GM18870 (cell line): ENCODE data around the gene HLA-DMA.

Source experiments
- ATAC-seq: cut with Tn5 transposase; IDR thresholded peaks from one replicate; pipeline ENCODE4 v1.9.1; 2021; ENCODE audit warnings: moderate library complexity; ENCODE audit not compliant: unreplicated experiment

The HLA-DMA gene

DNA sequence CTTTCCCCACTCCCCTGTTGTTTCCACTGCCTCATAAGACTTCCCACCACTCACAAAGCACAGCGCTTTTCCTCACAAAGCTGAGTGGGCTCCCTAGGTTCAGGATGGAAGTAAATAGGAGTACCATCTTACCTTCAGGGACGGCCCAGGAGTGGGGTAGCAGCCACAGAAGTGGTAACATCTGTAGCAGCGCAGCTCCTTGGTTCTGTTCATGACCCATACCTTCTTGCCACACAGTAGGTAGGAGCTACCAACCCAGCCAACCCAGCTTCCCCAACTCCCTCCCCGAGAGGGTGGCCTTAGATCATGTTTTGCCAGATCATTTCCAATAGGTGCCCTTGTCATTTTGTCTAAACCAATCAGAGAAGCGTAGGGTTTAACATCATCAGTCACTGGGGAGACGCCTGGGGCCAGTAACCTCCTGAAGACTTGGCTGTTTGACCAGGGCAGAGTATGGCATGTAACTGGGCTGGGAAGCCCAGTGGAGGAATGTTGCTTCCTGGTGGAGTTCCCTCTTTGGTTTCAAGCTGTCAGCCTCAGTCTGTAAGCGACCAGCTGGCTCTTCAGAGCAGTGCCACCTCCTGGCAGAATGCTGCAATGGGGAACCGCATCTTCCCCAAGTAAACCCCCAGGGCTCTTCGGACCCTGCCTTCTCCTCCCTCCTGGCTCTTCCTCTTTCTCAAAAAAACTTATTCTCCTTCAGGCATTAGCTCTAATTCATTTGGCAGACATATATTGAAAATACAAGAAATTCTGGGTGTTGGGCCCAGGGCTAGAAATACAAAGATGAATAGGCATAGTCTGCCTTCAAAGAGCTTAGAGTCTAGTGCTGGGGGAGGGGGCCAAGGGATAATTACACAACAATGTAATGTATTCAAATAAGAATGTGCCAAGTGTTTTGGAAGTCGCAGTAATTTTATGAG lies at the start of gene HLA-DMA:
HLA-DMA (minus strand) TSS at position 281 of the 923 bp plus-strand sequence; CDS start at position 220, 61 bp downstream.
- ATAC-seq: peak; percentile 86

DNA sequence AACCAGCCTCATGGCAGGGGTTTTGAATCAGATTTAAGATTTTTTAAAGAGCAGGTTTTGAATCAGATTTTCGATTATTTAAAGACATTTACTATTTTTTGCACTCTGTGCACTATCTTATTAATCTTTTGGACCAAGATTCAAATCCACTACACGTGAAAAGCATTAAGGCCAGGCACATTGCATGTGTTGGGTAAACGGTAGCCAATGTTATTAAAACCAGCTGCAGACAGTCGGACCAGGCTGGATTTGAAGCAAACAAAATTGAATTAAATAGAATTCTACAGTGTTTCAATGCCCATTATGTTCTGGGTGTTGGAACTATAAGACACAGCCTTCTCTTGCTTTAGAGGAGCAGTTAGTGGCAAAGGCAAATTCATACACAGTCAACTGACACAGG lies 48.8 kb upstream of the HLA-DMA start:
- no peak for ATAC-seq

DNA sequence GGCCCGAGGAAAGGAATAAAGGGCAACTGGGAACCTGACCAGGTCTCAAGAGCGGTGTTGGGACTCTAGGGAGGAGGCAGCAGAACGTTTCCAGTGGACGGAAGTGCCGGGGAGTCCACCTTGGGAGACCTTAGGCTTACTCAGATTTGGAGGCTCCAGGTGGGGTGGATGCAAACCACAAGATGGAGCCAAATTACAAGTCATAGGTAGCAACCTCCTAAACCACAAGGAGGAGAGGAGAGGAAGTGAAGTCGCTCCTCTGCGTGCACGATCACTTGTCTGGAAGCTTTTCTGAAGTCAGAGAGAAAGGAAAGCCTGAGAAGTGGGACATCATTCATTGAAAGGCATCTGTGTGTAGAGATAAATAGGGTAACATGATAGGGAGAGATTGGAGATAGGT lies 47.2 kb upstream of the HLA-DMA start:
- ATAC-seq: no peak

DNA sequence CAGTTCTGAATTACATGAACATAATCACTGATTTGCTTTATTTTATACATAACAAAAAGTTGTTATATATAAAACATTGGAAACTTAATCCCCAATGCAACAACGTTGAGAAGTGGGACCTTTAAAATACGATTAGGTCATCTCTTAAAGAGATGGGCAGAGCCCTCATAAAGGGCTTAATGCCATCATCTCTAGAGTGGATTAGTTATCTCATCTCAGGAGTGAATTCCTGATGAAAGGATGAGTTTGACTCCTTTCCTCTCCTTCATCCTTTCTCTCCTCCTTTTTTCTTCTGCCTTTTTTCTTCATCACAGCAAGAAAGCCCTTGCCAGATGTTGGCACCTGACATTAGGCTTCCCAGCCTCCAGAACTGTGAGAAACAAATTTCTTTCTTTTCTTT lies 42.6 kb upstream of the HLA-DMA start:
- ATAC-seq: no peak

DNA sequence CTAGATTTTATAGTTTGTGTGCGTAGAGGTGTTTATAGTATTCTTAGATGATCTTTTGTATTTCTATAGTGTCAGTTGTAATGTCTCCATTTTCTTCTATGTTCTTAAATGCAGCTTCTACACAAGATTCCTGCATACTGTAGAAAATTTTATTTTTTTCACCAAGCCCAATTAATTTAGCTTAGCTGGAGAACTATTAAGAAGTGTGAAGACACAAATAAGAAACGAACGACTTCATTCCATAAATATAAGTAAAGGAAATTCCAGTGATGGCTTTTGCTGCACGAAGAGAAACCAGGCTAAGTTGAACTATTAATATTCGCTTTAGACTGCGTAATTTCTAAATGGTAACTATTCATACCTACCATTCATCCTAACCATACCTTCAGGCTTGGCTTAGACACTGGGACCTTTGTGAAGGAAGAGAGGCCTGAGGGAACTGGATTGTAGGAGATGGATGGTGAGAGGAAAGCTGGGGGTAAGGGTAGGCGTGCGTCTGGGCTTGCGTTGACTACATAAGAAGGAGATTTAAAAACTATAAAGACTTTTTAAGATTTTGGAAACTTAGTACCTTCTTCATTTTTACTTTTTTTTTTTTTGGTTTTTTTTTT lies 40.6 kb upstream of the HLA-DMA start:
- ATAC-seq: no peak

DNA sequence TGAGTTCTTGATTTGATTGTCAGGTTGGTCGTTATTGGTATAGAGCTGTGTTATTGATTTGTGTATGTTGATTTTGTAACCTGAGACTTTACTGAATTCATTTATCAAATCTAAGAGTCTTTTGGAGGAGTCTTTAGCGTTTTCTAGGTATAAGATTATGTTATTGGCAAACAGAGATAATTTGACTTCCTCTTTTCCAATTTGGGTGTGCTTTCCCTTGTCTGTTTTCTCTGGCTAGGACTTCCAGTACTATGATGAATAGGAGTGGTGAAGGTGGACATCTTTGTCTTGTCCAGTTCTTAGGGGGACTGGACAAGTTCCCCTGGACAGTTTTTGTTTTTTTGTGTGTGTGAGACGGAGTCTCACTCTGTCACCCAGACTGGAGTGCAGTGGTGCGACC lies 39.1 kb upstream of the HLA-DMA start:
- no peak for ATAC-seq

DNA sequence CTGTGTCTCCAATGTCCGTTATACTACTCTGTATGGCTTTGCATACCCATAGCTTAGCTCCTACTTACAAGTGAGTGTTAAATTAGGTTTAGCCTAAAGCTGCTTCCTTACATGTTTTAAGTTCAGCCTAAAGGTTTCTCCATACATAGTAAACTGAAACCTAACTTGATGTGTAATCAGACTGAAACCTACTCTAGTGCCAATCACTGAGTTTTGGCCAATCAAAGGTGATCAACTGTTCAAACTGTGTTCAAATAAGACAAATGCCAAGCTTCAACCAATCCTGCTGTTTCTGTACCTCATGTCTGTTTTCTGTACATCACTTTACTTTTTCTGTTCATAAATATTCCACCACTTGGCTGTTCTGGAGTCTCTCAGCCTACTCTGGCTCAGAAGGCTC lies 36.5 kb upstream of the HLA-DMA start:
- ATAC-seq: no peak

DNA sequence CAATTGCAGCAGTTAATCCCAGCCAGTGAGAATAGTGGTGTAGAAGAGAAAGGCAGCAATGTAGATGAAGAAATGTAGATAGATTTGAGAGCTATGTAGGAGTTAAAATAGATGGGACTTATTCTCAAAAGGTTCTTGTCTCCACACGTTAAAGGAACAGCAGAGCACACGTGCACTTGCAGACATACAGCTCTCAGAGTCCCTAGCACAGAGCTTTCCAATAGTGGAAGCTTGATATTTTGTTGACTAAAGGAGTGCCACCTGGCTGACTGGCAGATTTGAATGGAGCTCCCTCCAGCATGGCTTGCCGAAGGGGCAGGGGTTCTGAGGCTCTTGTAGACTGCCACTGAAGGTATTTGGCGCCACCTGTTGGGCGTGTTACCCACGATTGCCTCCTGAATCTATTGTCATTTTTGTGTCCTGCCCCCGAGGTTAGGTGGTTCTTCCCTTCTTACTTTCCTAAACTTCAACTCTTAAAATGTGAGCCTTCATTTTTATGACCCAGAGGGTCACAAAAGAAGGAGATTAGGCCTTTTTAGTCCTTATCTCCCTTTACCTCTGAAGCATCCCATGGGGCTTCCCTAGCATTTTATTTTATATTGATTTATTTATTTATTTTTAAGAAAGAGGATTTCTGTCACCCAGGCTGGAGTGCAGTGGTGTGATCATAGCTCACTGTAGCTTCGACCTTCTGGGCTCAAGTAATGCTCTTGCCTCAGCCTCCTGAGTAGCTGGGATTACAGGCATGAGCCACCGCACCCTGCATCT lies 31.9 kb upstream of the HLA-DMA start:
- peak; percentile 37 for ATAC-seq

DNA sequence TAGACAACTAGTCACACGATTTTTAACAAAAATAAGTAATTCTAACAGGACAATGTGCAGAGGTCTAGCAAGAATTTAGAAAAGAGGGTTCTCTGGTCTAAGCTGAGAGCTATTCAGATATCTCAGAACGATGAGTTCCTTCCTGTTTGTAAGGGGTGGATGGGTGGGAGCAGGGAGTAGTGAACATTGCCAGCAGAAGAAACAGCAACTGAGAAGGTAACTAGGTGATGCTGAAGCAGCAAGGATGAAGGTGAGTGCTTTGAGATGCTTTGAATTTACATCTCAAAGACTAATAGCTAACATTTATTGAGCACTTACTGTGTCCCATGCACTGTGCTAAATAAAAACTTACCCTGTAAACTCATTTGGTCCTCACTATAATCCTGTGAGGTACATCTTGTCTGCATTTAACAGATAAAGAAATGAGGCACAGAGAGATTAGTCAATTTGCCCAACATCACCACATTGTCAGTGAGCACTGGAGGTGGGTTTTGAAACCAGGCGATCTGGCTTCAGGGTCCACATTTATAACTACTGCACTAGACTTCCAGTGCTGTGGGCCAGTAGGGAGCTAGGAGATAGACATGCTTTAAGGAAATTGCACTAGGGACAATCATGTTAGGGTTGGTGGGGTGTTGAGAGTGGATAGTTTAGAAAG lies 31.2 kb upstream of the HLA-DMA start:
- ATAC-seq: no peak

DNA sequence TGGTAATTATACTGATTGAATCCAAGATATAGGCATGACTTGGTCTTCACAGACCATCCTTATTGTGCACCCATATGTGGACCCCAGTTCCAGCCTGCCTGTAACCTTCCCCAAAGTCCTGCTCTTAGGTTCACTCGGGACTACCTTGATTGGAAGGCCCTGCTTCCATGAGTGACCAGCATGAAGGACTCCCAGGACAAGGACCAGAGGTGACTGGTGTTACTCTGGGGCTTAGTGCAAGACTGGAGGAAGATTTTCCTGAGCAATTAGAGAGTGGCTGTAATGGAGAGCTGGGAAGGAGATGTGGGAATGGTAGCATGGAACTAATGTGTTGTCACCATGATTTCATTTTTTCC lies 30.6 kb upstream of the HLA-DMA start:
- ATAC-seq: no peak

DNA sequence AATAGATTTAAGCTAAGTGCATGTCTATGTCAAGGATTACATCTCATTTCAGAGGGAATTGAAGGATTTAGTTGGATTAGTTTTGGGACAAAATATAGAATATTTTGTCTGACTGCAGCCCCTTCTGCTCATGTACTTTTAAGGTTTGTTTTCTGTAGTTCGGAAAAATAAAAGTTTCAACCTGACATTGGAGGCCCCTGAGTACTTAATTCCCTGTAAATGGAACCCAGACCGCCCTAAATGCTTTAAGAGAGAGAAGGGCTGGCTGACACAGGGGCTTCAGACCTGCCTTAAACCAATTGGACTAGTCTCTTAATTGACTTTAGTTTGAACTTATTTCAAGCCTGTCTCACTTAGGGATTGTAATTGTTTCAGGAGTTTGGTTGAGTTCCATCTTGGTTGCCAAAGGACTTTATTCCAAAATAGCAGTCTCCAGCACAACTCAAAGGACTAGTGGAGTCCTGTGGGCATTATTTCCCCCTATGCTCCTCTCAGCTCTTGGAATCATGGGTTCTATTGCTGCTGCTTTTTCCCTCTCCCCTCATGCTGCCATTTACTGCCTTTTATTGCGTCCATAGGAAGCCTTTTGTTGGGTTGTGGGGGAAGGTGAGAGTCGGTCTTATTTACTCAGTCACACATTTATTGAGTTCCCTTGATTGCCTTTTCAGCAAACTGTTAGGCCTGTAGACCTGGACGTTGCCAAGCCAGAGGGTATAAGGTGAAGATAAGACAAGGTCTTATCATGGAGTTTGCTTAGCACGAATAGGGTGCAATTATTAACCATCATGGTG lies 30.0 kb upstream of the HLA-DMA start:
- no peak for ATAC-seq

DNA sequence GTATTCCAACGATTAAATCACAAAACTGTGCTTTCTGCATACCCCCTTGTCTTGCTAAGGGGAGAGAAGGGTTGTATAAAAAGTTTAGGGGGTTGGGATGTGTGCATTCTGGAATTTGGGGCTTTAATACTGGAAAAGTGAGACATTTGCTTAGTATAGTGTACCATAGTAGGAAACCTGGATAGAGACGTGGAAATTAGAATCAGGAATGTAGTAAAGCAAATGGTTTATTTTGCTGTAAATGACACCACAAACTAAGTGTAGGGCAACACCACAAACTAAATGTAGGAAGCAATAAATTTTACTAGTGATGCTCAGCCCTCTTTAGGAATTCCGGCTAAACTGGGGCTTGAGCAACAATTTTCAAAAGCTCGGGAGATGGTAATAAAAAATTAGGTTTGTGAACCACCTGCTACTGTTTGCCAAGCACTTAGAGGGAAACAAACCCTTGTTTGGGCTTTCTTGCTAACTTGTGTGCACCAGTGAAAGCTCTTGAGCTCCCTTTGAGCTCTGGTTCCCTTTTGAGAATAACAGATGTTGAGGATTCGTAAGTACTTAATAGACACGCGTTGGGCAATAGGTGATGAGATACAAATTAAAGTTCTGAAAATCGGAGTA lies 29.3 kb upstream of the HLA-DMA start:
- no peak for ATAC-seq

DNA sequence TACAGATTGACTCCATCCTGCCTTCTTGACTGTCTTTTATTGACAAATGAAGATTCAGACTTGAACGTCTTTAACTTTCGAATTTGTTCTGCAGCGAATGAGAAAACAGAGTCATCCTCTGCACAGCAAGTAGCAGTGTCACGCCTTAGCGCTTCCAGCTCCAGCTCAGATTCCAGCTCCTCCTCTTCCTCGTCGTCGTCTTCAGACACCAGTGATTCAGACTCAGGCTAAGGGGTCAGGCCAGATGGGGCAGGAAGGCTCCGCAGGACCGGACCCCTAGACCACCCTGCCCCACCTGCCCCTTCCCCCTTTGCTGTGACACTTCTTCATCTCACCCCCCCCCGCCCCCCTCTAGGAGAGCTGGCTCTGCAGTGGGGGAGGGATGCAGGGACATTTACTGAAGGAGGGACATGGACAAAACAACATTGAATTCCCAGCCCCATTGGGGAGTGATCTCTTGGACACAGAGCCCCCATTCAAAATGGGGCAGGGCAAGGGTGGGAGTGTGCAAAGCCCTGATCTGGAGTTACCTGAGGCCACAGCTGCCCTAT lies 27.7 kb upstream of the HLA-DMA start:
- ATAC-seq: no peak

DNA sequence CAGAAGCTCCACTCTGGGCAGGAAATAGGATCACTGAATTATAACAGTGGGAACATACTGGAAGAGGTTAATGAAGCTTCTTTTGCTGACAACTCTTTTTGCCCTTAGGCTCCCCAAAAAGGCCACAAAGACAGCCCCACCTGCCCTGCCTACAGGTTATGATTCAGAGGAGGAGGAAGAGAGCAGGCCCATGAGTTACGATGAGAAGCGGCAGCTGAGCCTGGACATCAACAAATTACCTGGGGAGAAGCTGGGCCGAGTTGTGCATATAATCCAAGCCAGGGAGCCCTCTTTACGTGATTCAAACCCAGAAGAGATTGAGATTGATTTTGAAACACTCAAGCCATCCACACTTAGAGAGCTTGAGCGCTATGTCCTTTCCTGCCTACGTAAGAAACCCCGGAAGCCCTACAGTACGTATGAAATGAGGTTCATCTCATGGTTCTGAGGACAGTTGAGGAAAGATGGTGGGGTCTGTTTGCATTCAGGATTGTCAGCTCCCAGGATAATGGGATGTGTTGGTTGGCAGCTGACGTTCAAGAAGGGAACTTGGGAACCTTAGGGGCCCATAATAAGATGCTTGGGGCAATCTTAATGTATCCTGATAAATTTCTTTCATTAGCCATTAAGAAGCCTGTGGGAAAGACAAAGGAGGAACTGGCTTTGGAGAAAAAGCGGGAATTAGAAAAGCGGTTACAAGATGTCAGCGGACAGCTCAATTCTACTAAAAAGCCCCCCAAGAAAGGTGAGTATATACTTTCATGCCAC lies 27.0 kb upstream of the HLA-DMA start:
- ATAC-seq: no peak

DNA sequence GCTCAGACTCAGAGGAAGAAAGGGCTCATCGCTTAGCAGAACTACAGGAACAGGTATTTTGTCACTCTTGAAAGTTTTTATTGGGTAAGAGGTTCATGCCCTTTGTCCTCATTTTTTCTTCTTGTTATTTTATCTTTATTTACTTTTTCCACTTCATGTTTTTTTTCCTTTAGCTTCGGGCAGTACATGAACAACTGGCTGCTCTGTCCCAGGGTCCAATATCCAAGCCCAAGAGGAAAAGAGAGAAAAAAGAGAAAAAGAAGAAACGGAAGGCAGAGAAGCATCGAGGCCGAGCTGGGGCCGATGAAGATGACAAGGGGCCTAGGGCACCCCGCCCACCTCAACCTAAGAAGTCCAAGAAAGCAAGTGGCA lies 25.0 kb upstream of the HLA-DMA start:
- ATAC-seq: no peak

DNA sequence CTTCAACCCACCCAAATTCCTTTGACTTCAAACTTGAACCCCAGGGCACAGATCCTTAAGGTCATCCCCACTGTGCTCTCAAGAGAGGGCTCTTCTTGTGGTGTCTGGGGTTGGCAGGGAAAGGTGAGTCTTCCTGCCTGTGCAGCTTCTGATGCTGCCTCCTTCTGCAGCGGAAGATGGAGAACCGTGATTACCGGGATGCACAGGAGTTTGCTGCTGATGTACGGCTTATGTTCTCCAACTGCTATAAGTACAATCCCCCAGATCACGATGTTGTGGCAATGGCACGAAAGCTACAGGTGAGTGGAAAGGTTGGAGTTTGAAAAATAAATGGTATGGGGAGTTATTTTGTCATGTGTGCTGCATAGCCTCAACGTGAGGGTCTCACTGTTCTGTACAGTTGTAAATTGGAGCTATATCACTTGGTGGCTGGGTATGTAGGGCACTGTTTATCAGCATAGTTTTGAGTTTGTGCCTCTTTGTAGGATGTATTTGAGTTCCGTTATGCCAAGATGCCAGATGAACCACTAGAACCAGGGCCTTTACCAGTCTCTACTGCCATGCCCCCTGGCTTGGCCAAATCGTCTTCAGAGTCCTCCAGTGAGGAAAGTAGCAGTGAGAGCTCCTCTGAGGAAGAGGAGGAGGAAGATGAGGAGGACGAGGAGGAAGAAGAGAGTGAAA lies 24.5 kb upstream of the HLA-DMA start:
- no peak for ATAC-seq

DNA sequence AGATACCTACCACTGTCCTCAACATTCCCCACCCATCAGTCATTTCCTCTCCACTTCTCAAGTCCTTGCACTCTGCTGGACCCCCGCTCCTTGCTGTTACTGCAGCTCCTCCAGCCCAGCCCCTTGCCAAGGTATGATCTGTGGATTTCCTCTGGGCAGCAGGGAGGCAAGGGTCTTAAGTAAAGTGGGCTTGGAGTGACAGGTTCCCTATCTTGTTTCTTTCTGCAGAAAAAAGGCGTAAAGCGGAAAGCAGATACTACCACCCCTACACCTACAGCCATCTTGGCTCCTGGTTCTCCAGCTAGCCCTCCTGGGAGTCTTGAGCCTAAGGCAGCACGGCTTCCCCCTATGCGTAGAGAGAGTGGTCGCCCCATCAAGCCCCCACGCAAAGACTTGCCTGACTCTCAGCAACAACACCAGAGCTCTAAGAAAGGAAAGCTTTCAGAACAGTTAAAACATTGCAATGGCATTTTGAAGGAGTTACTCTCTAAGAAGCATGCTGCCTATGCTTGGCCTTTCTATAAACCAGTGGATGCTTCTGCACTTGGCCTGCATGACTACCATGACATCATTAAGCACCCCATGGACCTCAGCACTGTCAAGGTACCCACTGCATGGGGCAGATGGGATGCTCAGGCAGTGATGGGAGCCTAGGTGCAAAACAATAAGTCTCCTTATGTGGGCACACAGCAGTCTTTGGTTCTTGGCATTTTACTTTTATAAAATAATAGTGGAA lies 23.6 kb upstream of the HLA-DMA start:
- no peak for ATAC-seq

DNA sequence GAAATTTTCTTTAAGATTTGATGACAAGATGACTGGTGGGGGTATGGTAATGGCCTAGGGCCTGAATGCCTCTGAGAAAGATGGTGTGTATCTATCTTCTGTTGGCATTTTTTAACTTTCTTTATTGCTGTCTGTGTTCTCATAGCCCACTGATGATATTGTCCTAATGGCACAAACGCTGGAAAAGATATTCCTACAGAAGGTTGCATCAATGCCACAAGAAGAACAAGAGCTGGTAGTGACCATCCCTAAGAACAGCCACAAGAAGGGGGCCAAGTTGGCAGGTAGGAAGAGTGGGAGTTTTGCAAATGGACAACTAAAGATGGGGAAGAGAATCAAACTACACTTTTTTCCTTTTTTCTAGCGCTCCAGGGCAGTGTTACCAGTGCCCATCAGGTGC lies 23.0 kb upstream of the HLA-DMA start:
- ATAC-seq: no peak
